GM12878 (cell line): ENCODE measurements around the gene PKMYT1. TPM values are rescaled to one million over a fixed set of nuclear protein-coding genes. Genes with fewer than 3 reads are reported as not detected.
A peak's percentile ranks its signal among the peaks of the same experiment; 100 is the strongest.

Experiments
- ATAC-seq: fragments of 200-7000 bp; cut with Tn5 transposase; 3 replicates; pipeline ENCODE4 v1.9.1; 2020; ENCODE audit warnings: mild to moderate bottlenecking, moderate library complexity
- BruUV-seq: library from RNA; stranded (reverse); fragments of 400-500 nt; replicated peaks from 2 replicates; lab custom pipeline; 2021; lab: Mats Ljungman, UMichigan
- CTCF ChIA-PET: fragments of 300-600 bp; sonication (Branson Sonifier 250); formaldehyde crosslinking; extraction: SDS; loops from one replicate; lab custom pipeline; 2021; ENCODE audit warnings: inconsistent platforms; lab: Yijun Ruan, JAX
- POLR2A ChIA-PET: fragments of 350-600 bp; formaldehyde crosslinking; extraction: SDS; loops from one replicate; lab custom pipeline; 2021; ENCODE audit warnings: inconsistent platforms; lab: Charles Lee
- RAD21 ChIA-PET: fragments of 300-600 bp; sonication (Branson Sonifier 250); formaldehyde crosslinking; loops from one replicate; lab custom pipeline; 2023; ENCODE audit warnings: antibody characterized with exemption; ENCODE audit not compliant: unreplicated experiment; lab: Charles Lee
- SMC1A ChIA-PET: fragments of 300-600 bp; sonication (Branson Sonifier 250); formaldehyde crosslinking; loops from one replicate; lab custom pipeline; 2023; ENCODE audit not compliant: unreplicated experiment, uncharacterized antibody; lab: Charles Lee
- DNase-seq: peaks from one replicate; pipeline ENCODE4 v3.0.0-alpha.2; 2011; ENCODE audit warnings: low read depth, low spot score
- FAIRE-seq: peaks from 3 replicates; lab custom pipeline; 2011; peaks lifted over from hg19 to GRCh38; lab: Jason Lieb, UNC
- H2AFZ ChIP-seq: 2 replicates; pipeline ENCODE4 v1.6.0; 2011; ENCODE audit warnings: low read depth, low read length, control low read depth; ENCODE audit not compliant: control insufficient read depth
- H3K27ac ChIP-seq: 2 replicates; pipeline ENCODE4 v1.5.1; 2011; ENCODE audit warnings: control low read depth; ENCODE audit not compliant: control insufficient read depth, insufficient read depth
- H3K27me3 ChIP-seq, 2 experiments: replicated peaks in 1 of 2; 2 replicates each; pipeline versions ENCODE4 v1.6.0 to v1.6.1; 2011; ENCODE audit warnings: low read length in 1 of 2; ENCODE audit not compliant: control insufficient read depth in 2 of 2, insufficient read depth in 2 of 2
- H3K36me3 ChIP-seq, 2 experiments: 2 replicates each; pipeline ENCODE4 v1.5.1; 2011; ENCODE audit warnings: low read length in 1 of 2; ENCODE audit not compliant: control insufficient read depth in 2 of 2, insufficient read depth in 2 of 2
- H3K4me1 ChIP-seq: 2 replicates; pipeline ENCODE4 v1.6.1; 2011; ENCODE audit warnings: mild to moderate bottlenecking, low read length, moderate library complexity, mixed read lengths; ENCODE audit not compliant: control insufficient read depth, insufficient read depth
- H3K4me2 ChIP-seq: 2 replicates; pipeline ENCODE4 v1.6.0; 2011; ENCODE audit warnings: control low read depth; ENCODE audit not compliant: control insufficient read depth, insufficient read depth
- H3K4me3 ChIP-seq: fragments of 200-600 bp; sonication (generic); 2 replicates; pipeline ENCODE4 v1.5.1; 2016
- H3K79me2 ChIP-seq: 2 replicates; pipeline ENCODE4 v1.6.0; 2011; ENCODE audit warnings: low read length; ENCODE audit not compliant: control insufficient read depth, insufficient read depth
- H3K9ac ChIP-seq: 2 replicates; pipeline ENCODE4 v1.8.0; 2011; ENCODE audit warnings: low read length, control low read depth, mixed read lengths; ENCODE audit not compliant: control insufficient read depth, insufficient read depth
- H3K9me3 ChIP-seq: replicated peaks from 3 replicates; pipeline ENCODE4 v1.5.1; 2011; ENCODE audit warnings: mild to moderate bottlenecking, low read length; ENCODE audit not compliant: control insufficient read depth, insufficient read depth
- H4K20me1 ChIP-seq: 2 replicates; pipeline ENCODE4 v1.6.0; 2011; ENCODE audit not compliant: control insufficient read depth, insufficient read depth
- ESRRA ChIP-seq: IDR thresholded peaks from 2 replicates; pipeline ENCODE4 v1.6.1; 2012; ENCODE audit warnings: mild to moderate bottlenecking, low read length, improper control_type of control experiment
- POLR2A ChIP-seq: IDR thresholded peaks from 2 replicates; pipeline ENCODE4 v1.6.1; 2011; ENCODE audit warnings: low read depth, mild to moderate bottlenecking, low read length
- STAT1 ChIP-seq: fragments of 450-650 bp; conservative IDR thresholded peaks from 2 replicates; pipeline ENCODE4 v1.6.1; 2014; ENCODE audit warnings: antibody characterized with exemption, mild to moderate bottlenecking
- SUZ12 ChIP-seq: fragments of 200-600 bp; sonication (generic); IDR thresholded peaks from one replicate; pipeline ENCODE4 v1.6.1; 2018; ENCODE audit warnings: antibody characterized with exemption, mild to moderate bottlenecking; ENCODE audit not compliant: unreplicated experiment
- WGBS: methylation state at CpG from one replicate; pipeline ENCODE4 v1.1.6; 2016; ENCODE audit warnings: low lambda C conversion rate; ENCODE audit not compliant: insufficient replicate concordance, insufficient coverage; ENCODE audit errors: missing lambda C conversion rate; 5-methylcytosine and 5-hydroxymethylcytosine counted together
- in situ Hi-C: fragments of 300-500 bp; cut with MboI; formaldehyde crosslinking; loops from 9 replicates; pipeline ENCODE4 v1.14.3; 2018; ENCODE audit warnings: mixed read lengths
- intact Hi-C: fragments of 100-400 bp; cut with micrococcal nuclease; formaldehyde crosslinking; loops from one replicate; pipeline ENCODE4 v1.14.2; 2022; ENCODE audit not compliant: unreplicated experiment
- polyA plus RNA-seq, 11 experiments: library from polyadenylated mRNA; depleted of rRNA in 4 of 11; unstranded in 6 of 11; stranded (reverse) in 5 of 11; fragments of >200 nt; fragmentation: Nextera tagmentation in 4 of 11; fragmentation: Illumina TruSeq in 1 of 11; extraction: Ambion mirVana in 4 of 11; extraction: Trizol in 1 of 11; gene quantifications; 1 replicate in 1 of 11; 2 replicates in 10 of 11; pipeline versions ENCODE4 v1.2.1 to v1.2.3, GENCODE V29; 2011 to 2016; ENCODE audit warnings: inconsistent platforms in 2 of 11, missing spikeins in 2 of 11, low read depth in 1 of 11
- total RNA-seq, 4 experiments: library from RNA; depleted of rRNA in 3 of 4; stranded (reverse); fragments of >200 nt in 3 of 4; fragmentation: Illumina TruSeq in 1 of 4; extraction: Trizol in 1 of 4; gene quantifications; 2 replicates each; pipeline versions ENCODE4 v1.2.1 to v1.2.3, GENCODE V29; 2013 to 2021
- TF ChIP-seq, protein P1 (sequence below): IDR thresholded peaks from 2 replicates; pipeline ENCODE4 v1.6.1; 2012; ENCODE audit warnings: low read depth, low read length, improper control_type of control experiment

Gene PKMYT1
- total and polyA plus RNA-seq, 10 of the 15 experiments (the other 5 are each of a cell fraction or from before 2014, with no cell fraction given), result 4.6 to 101 (median 29.9) TPM

- Histone ChIP-seq H3K27ac (no peak overlapping the region), H3K79me2 (no peaks in the 10 kb centered on the region), H3K9ac (no peak overlapping the region), H2AFZ (no peak overlapping the region), H4K20me1 (0 out of 2 replicates have a peak, but pooled peaks cover 3% of the 10 kb centered on the region), H3K9me3 (no peaks in the 10 kb centered on the region), H3K4me2 (no peak overlapping the region; the same call in 1 of the 2 replicates), H3K36me3 (peaks cover 4 to 7% of the 10 kb centered on the region in 2 experiments; a peak in 3 of 4 replicates), H3K27me3 (peaks cover 7 to 8% of the 10 kb centered on the region in 2 experiments), H3K4me3 (no peak overlapping the region), H3K4me1 (peaks cover 6% of the 10 kb centered on the region)
- WGBS, result 15% methylated on average over 55 of the region's 59 CpGs
- peak; percentile 22; the same call in 1 of the 2 replicates for TF ChIP-seq POLR2A
- peak; percentile 73 for TF ChIP-seq SUZ12
- no peak for TF ChIP-seq STAT1
- no peak for TF ChIP-seq ESRRA
- TF ChIP-seq, protein P1, sequence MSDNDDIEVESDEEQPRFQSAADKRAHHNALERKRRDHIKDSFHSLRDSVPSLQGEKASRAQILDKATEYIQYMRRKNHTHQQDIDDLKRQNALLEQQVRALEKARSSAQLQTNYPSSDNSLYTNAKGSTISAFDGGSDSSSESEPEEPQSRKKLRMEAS, result peak; percentile 30; the same call in 1 of the 2 replicates
- ChIA-PET RAD21 (interaction anchor here (2.4 to 6.5 kb wide), 2 partner anchors 26 to 100 kb away, joined by 32 to 94 read pairs; no protein-coding TSS in a partner anchor), CTCF (interaction anchor here (0.9 to 18.2 kb wide), 10 partner anchors 8 to 98 kb away, joined by 3 to 421 read pairs (median 23); no protein-coding TSS in a partner anchor), SMC1A (interaction anchor here (1.0 to 10.1 kb wide), 5 partner anchors 13 to 102 kb away, joined by 3 to 91 read pairs (median 4); no protein-coding TSS in a partner anchor), POLR2A (interaction anchor here (0.6 kb wide), 1 partner anchor 1972 kb away, joined by 3 read pairs; no protein-coding TSS in a partner anchor)
- ATAC-seq (no peak), DNase-seq (no peak), FAIRE-seq (no peak)
- BruUV-seq, result no TSS peak
- in situ Hi-C loops, result no loop called here
- intact Hi-C loops, result no loop called here
These were observed 49.4 kb upstream of the PKMYT1 start for GRCh38 chr16:3029491-3030221.
